ENCODE results near the gene MXD4.

Gene MXD4

GRCh38 chr4:2285613-2286381 lies 23.9 kb upstream of the MXD4 start:
- CTCF ChIA-PET: no interaction called here
- DNase-seq (ENCODE audit: extremely low spot score): no peak
- no peak for TF ChIP-seq L3MBTL2 (conservative IDR thresholded peaks at IDR 0.05)
- no peak for TF ChIP-seq ZNF384 (IDR thresholded peaks at IDR 0.05)
- no peak for TF ChIP-seq FOXK2 (IDR thresholded peaks at IDR 0.05)
- no peak for TF ChIP-seq TARDBP (IDR thresholded peaks at IDR 0.05)
- no peak for TF ChIP-seq SUZ12 (IDR thresholded peaks at IDR 0.05)
- TF ChIP-seq FOXM1 (IDR thresholded peaks at IDR 0.05; ENCODE audit: borderline replicate concordance): no peak
- TF ChIP-seq ELF4 (IDR thresholded peaks at IDR 0.05): no peak
- TF ChIP-seq LEF1 (IDR thresholded peaks at IDR 0.05; ENCODE audit: borderline replicate concordance): no peak
- TF ChIP-seq NFRKB (IDR thresholded peaks at IDR 0.05): no peak
- no peak for TF ChIP-seq ARNT (IDR thresholded peaks at IDR 0.05)
- TF ChIP-seq SP1 (IDR thresholded peaks at IDR 0.05): no peak
- no peak for TF ChIP-seq HDGF (IDR thresholded peaks at IDR 0.05; ENCODE audit: borderline replicate concordance)
- no peak for TF ChIP-seq BHLHE40 (IDR thresholded peaks at IDR 0.05; ENCODE audit: borderline replicate concordance)
- no peak for TF ChIP-seq PKNOX1 (IDR thresholded peaks at IDR 0.05)
- POLR2A ChIA-PET: no interaction called here

- no peak for TF ChIP-seq FOXA1 (IDR thresholded peaks at IDR 0.05)
- POLR2A ChIA-PET: no interaction called here
- DNase-seq (ENCODE audit: extremely low spot score): no peak
- CTCF ChIA-PET: no interaction called here
These were observed 23.2 kb upstream of the MXD4 start for GRCh38 chr4:2284934-2285612.

GRCh38 chr4:2284161-2284933 lies 22.4 kb upstream of the MXD4 start:
- ChIA-PET CTCF (interaction anchor here (0.5 kb wide), 1 partner anchor 64 kb away, joined by 3 read pairs; no protein-coding TSS in a partner anchor), POLR2A (interaction anchor here (1.0 kb wide), 1 partner anchor 21 kb away, joined by 3 read pairs; no protein-coding TSS in a partner anchor)
- TF ChIP-seq SUZ12 (IDR thresholded peaks at IDR 0.05): no peak
- TF ChIP-seq BHLHE40 (IDR thresholded peaks at IDR 0.05; ENCODE audit: borderline replicate concordance): no peak
- TF ChIP-seq CTBP1 (IDR thresholded peaks at IDR 0.05; ENCODE audit: borderline replicate concordance): no peak
- TF ChIP-seq NFRKB (IDR thresholded peaks at IDR 0.05): no peak
- TF ChIP-seq LEF1 (IDR thresholded peaks at IDR 0.05; ENCODE audit: borderline replicate concordance): no peak
- no peak for TF ChIP-seq ZNF384 (IDR thresholded peaks at IDR 0.05)
- TF ChIP-seq HDGF (IDR thresholded peaks at IDR 0.05; ENCODE audit: borderline replicate concordance): no peak
- no peak for TF ChIP-seq ELF4 (IDR thresholded peaks at IDR 0.05)
- no peak for TF ChIP-seq PKNOX1 (IDR thresholded peaks at IDR 0.05)
- DNase-seq (ENCODE audit: extremely low spot score): no peak

DNA sequence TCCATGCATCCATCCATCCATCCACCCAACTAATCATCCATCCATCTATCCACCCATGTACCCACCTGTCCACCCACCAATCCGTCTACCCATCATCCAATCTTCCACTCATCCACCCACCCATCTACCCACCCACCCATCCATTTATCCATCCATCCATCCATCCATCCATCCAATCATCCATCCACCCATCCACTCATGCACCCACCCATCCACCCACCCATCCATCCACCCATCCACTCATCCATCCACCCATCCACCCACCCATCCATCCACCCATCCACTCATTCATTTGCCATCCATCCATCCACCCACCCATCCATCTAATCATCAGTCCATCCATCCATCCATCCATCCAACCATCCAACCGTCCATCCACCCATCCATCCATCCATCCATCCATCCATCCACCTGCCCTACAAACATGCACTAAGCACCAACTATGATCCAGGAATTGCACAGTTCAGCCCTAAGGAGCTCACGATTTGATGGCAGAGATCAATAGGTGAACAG lies 21.3 kb upstream of the MXD4 start:
- CTCF ChIA-PET: interaction anchor here (0.7 kb wide), 1 partner anchor 30 kb away, joined by 3 read pairs; no protein-coding TSS in a partner anchor

More for the DNA sequence above, 21.3 kb upstream of the MXD4 start:
- POLR2A ChIA-PET: interaction anchor here (1.0 kb wide), 1 partner anchor 20 kb away, joined by 3 read pairs; no protein-coding TSS in a partner anchor
- no peak for TF ChIP-seq LEF1 (IDR thresholded peaks at IDR 0.05; ENCODE audit: borderline replicate concordance)
- no peak for TF ChIP-seq ELF4 (IDR thresholded peaks at IDR 0.05)
- no peak for TF ChIP-seq SUZ12 (IDR thresholded peaks at IDR 0.05)
- TF ChIP-seq TARDBP (IDR thresholded peaks at IDR 0.05): no peak
- TF ChIP-seq FOXM1 (IDR thresholded peaks at IDR 0.05; ENCODE audit: borderline replicate concordance): no peak
- TF ChIP-seq ZNF384 (IDR thresholded peaks at IDR 0.05): no peak
- TF ChIP-seq FOXK2 (IDR thresholded peaks at IDR 0.05): no peak
- TF ChIP-seq FOXA1 (IDR thresholded peaks at IDR 0.05): no peak
- TF ChIP-seq PKNOX1 (IDR thresholded peaks at IDR 0.05): no peak
- no peak for TF ChIP-seq CTBP1 (IDR thresholded peaks at IDR 0.05; ENCODE audit: borderline replicate concordance)
- TF ChIP-seq SP1 (IDR thresholded peaks at IDR 0.05): no peak
- DNase-seq (ENCODE audit: extremely low spot score): no peak
